GM19438 (cell line): Measurements from ENCODE around the gene CALML3.

Experiments used
- ATAC-seq: cut with Tn5 transposase; IDR thresholded peaks from one replicate; pipeline ENCODE4 v1.9.1; 2021; ENCODE audit warnings: low read depth; ENCODE audit not compliant: unreplicated experiment

Gene CALML3

GRCh38 chr10:5564537-5565204 is 39.9 kb downstream of the CALML3 start:
- ATAC-seq = no peak

GRCh38 chr10:5565205-5565545 is 40.4 kb downstream of the CALML3 start:
- no peak for ATAC-seq

- ATAC-seq = no peak
These were observed 41.2 kb downstream of the CALML3 start for GRCh38 chr10:5565671-5566581.

- ATAC-seq = no peak
These were observed 41.9 kb downstream of the CALML3 start for GRCh38 chr10:5566614-5567013.

- no peak for ATAC-seq
These were observed 42.7 kb downstream of the CALML3 start for GRCh38 chr10:5567477-5567876.

GRCh38 chr10:5568984-5569383 is 44.2 kb downstream of the CALML3 start:
- no peak for ATAC-seq

GRCh38 chr10:5569568-5569967 is 44.8 kb downstream of the CALML3 start:
- ATAC-seq = no peak

GRCh38 chr10:5570007-5570655 is 45.4 kb downstream of the CALML3 start:
- ATAC-seq = no peak

- ATAC-seq = no peak
These were observed 46.4 kb downstream of the CALML3 start for GRCh38 chr10:5570979-5571810.

- ATAC-seq = no peak
These were observed 47.1 kb downstream of the CALML3 start for GRCh38 chr10:5571826-5572225.

GRCh38 chr10:5573319-5573950 is 48.7 kb downstream of the CALML3 start:
- no peak for ATAC-seq

- no peak for ATAC-seq
These were observed 49.3 kb downstream of the CALML3 start for GRCh38 chr10:5573968-5574641.

- ATAC-seq = no peak
These were observed 49.9 kb downstream of the CALML3 start for GRCh38 chr10:5574642-5575131.

- no peak for ATAC-seq
These were observed 50.4 kb downstream of the CALML3 start for GRCh38 chr10:5575144-5575481.

GRCh38 chr10:5575482-5576153 is 50.9 kb downstream of the CALML3 start:
- ATAC-seq = no peak

- no peak for ATAC-seq
These were observed 51.5 kb downstream of the CALML3 start for GRCh38 chr10:5576154-5576748.
